IPS-NIHi7 (cell line): ENCODE data around the gene PTPRU.

Experiments
- DNase-seq: peaks from one replicate; pipeline ENCODE4 v3.0.0; 2012; ENCODE audit warnings: mixed read lengths; ENCODE audit errors: extremely low spot score

Gene PTPRU

DNA sequence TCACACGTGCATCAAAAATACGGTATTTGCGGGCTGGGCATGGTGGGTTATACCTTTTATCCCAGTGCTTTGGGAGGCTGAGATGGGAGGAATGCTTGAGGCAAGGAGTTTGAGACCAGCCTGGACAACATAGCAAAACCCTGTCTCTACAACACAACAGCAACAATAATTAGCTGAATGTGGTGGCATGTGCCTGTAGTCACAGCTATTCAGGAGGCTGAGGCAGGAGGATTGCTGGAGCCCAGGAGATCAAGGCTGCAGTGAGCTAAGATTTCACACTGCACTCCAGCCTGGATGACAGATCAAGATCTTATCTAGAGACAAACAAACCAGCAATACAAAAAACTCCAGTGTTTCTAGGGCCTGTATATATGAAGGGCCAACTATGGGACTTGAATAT is 30.6 kb downstream of the PTPRU start:
- DNase-seq = no peak

DNA sequence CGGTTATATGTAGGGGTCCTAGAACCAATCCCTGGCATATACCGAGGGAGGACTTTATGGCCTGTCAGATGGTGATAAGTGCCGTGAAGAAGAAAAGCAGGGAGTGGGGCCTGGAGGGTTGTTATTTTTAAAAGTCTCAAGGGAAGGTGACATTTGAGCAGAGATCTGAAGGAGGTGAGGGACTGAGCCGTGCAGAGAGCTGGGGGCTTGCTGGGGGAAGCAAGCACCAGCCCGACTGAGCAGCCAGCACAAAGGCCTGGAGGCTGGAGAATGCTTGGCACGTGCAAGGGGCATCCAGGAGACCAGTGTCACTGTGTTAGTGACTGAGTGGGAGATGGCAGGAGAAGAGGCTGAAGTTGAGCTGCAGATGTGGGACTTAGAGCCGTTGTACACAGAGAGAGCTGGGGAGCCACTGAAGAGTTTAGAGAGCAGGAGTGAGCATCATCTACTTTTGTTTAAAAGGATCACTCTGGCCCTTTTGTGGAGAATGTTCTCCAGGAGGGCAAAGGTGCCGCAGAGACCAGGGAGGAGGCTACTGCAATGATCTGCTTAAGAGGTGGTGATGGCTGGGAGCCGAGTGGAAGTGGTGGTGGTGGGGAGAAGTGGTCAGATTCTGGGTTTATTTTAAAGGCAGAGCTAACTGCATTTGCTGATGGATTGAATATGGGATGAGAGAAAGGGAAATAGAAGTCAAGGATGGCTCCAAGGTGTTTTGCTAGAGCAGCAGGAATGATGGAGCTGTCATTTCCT is 31.2 kb downstream of the PTPRU start:
- no peak for DNase-seq

DNA sequence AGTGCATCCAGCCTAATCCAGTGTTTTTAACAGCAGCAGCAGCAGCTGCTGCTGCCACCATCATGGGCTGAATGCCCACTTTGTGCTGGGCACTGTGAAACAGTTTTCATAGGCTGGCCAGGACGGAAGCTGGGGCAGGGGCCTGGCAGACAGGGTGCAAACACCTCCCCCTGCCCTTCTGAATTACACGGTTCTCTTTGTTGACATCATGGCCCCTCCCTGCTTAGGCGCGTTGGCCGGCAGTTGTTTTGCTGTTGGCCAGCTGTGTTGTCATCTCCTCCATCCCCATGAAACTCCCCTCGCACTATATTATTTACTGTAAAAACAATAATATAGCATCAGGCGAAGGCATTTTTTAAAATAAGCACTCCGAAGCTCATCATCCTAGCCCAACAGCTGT is 33.1 kb downstream of the PTPRU start:
- no peak for DNase-seq

DNA sequence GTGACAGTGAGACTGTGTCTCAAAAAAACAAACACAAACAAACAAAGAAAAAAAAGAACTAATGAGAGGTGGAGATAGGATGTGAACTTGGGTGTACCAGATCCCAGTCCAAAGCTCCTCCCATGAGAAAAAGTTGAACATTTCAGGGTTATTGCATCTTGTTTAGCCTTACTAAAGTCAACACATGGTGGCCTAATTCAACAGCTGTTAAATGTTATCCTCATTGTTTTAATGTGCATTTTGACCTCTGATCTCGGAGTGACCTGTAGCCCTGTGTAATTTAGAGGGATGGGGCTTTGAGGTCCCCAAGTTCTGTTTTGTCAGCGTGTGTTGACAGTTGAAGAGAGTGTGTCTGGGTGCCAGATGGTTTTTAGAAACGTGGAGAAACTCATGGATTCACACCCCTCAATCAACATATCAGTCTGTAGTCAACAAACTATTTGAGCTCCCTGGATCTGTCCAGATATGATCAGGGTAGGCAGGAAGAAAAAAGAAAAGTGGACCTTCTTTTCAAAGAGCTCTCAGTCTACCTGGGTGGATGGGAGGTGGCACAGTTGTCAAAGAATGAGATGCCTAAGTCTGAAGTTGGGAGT is 34.7 kb downstream of the PTPRU start:
- DNase-seq = no peak

DNA sequence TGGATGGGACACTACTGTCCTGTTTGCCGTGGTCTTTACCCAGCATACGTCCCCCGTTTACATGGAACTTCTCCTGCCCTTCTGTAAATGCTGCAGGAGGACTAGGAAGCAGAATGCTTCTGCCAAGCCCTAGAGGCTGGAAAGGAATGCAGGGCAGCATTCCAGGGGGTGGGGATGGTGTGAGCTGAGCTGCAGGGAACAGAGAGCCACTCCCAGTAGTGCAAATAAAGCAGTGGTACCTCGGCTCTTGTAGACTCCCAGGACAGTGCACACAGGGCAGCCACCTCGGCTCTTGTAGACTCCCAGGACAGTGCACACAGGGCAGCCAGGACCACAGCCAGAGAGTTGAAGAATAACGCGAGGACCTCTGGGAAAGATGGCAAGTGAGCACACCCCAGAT is 35.4 kb downstream of the PTPRU start:
- peak; percentile 82 for DNase-seq

DNA sequence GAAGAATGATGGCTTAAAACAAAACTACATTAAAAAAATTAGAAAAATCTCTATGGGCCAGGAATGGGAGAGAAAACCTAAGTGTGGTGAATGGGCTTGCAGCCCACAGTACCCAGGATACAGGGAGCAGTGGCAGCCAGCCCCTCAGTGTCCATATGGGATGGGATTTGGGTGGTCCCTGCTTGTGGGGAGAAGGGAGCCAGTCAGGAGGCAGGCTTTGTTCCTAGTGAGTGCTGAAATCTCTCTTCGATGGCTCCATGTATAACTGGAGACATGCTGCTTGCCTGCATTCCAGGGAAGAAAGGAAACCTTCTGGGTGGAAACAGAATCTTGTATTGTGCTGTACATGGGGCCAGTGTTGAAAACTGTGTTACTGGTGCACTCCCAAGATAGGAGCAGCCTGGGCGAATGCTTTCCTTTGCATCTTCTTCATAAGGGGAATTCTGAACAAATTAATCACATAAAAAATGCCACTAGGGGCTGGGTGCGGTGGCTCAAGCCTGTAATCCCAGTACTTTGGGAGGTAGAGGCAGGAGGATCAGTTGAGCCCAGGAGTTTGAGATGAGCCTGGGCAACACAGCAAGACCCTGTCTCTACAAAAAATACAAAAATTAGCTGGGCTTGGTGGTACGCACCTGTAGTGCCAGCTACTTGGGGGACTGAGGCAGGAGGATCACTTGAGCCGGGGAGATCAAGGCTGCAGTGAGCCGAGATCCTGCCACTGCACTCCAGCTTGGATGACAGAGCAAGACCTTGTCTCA is 36.0 kb downstream of the PTPRU start:
- DNase-seq = no peak

DNA sequence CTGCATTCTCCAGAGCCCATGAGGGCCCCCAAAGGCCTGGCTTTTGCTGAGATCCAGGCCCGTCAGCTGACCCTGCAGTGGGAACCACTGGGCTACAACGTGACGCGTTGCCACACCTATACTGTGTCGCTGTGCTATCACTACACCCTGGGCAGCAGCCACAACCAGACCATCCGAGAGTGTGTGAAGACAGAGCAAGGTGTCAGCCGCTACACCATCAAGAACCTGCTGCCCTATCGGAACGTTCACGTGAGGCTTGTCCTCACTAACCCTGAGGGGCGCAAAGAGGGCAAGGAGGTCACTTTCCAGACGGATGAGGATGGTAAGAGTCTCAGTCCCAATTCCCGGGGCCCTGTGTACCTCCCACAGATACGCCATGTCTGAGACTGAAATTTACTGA is 39.1 kb downstream of the PTPRU start:
- DNase-seq = no peak

DNA sequence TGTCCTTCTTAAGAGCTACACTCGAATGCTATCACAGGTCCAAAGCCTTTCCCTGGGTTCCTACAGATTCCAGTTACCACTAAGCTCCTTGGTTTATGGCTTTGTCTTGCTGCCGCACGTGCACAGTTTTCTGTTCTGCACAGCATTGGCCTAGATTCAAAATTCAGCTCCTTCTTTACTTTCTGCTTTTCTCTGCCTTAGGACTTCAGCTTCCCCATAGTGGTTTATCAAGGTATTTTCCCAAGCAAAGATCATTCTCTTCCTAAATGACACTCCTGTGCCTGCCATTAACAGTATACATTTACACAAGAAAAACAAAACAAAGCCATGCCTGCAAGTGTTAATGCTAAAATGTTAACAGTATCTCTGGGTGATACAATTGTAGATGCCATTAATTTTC is 41.8 kb downstream of the PTPRU start:
- no peak for DNase-seq

DNA sequence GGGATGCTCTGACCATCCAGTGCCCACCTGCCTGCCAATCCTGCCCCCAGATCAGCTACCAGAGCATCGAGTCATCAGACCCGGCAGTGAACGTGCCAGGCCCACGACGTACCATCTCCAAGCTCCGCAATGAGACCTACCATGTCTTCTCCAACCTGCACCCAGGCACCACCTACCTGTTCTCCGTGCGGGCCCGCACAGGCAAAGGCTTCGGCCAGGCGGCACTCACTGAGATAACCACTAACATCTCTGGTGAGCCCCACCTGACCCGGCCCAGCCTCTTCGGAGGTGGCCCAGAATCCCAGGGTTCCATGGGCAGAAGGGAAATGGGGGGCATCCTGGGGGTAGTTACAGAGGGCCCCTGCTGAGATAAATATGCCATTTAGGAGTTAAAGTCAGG is 43.1 kb downstream of the PTPRU start:
- DNase-seq = no peak

DNA sequence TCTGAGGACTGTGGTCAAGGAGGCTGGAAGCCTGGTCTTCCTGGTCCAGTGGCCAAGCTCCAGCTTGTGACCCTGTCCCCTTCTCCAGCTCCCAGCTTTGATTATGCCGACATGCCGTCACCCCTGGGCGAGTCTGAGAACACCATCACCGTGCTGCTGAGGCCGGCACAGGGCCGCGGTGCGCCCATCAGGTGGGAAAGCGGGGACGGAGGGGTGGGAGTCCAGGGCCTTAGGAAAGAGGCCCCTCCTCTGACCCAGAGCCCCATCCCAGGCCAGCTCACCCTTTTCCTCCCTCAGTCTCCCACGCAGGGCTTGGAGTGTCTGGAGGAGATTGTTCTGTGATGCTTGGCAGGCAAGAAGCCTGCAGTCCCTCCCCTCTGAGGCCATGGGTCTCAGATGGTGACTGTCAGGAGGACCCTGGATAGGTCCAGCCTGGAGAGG is 43.6 kb downstream of the PTPRU start:
- no peak for DNase-seq

DNA sequence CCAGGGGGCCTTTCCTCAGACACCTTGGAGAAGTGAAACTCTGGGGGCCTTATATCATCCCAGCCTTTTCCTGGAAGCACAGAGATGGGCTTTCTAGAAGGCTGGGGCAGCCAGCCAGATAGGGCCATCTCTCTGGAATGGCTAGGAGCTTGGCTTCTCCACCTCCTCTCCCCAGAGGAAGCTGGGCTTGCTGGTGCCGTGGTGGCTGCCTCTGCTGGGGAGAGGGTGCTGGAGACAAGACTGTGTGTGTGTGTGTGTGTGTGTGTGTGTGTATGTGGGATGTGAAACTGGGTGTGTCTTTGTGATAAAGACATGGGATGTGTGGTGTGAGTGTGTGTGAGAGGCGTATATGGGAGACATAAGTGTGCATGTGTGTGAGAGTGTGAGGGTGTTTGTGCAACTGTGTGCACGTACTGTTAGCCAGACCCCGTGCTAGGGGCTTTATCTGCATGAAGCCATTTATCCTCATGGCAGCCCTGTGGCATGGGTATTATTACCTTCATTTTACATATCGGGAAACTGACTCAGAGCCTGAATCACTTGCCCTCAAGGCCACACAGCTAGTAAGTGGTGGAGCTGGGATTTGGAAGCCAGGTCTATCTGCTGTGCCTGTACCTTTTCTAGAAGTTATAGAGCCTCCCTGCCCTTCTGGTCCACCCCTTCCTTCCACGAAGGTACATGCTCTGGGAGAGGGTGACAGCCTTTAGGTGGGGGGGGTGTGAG is 44.2 kb downstream of the PTPRU start:
- DNase-seq = no peak

DNA sequence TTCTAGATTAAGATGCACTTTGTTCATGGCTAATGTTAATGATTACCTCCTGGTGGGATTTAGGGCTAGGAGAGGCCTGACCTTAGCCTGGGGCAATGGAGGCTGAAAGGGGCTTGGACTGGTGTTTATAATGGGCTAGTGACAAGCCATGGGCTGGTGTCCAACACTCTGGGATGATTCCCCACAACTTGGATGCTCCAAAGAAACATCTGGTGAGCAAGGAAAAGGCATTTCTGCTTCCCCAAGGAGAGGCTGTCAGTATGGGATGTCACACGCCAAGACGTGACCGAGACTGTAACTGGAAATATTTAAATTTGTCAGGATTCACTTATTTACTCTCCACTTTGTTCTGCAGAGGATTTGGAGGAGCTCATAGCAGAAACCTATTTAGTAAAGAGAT is 45.2 kb downstream of the PTPRU start:
- no peak for DNase-seq

DNA sequence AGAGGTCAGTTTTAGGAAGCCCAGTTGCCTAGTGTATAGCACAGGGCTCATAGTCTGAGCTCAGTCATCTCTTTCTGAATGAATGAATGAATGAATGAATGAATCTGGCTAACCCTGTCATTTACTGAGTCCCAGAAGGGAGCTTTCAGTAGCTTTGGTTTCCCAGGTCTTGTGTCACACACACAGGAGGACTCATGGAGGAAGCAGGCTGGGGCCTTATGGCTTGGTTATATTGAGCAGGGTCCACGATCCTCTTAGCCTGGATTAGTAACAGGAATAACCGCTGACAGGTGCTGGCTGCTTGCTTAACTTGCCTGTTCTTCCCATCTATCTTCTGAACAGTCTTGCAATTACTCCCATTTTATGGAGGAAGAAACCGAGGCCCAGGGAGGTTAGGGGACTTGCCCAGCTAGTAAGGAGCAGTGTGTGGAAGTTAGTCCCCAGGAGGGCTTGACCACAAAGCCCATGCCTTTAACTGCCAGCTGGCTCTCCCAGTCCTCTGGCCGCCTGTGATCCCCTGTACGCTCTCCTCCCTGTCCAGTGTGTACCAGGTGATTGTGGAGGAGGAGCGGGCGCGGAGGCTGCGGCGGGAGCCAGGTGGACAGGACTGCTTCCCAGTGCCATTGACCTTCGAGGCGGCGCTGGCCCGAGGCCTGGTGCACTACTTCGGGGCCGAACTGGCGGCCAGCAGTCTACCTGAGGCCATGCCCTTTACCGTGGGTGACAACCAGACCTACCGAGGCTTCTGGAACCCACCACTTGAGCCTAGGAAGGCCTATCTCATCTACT is 46.0 kb downstream of the PTPRU start:
- no peak for DNase-seq

DNA sequence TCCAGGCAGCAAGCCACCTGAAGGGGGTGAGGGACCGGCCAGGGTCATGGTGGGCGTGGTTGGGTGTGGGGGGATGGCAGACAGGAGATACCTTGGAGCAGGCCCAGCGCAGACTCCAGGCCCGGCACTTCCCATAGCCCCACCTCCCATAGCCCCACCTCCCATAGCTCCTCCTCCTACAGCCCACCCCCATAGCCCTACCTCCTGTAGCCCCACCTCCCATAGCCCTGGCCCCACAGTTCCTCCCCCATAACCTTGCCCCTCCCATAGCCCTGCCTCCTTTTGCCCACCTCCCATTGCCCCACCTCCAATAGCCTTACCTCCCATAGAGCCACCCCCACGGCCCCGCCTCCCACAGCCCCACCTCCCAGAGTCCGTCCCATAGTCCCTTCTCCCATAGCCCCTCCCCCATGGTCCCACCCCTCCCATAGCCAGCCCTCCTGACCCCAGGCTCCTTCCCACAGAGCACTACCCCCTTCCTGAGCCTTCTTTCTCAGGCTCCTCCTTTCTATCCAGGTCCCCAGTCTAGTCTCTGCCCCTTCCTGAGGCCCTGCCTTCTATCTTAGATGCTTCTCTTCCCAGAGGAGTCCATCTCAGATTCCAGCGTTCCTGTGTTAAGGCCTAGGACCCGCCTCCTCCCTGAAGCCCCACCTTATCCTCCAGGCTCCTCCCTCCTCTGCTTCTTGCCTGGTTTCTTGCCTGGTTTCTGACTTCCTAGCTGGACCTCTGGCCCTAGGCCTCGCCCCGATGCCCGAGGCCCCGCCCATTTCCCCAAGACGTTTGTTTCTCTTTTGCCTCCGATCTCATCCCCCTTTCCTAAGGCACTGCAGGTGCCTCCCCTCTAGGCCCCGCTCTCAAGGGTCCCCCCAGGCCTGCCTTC is 46.8 kb downstream of the PTPRU start:
- peak; percentile 98 for DNase-seq

DNA sequence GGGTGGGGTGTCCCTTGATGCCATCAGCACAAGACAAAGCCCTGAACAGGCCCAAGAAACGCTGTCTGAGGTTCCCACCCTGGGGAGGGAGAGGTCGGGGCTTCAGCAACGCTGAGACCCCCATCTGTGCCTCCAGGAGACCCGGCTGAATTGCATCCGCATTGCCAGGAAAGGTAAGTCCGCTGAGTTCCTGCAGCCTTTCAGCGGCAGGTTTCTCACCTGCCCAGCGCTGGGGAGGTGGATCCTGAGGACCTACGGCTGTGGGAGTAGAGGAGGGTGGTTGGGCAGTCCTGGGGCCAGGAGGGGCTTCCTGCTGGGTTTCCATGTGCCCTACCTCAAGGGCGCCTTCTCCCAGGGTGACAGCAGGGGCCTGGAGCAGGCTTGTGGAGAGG is 47.5 kb downstream of the PTPRU start:
- no peak for DNase-seq

DNA sequence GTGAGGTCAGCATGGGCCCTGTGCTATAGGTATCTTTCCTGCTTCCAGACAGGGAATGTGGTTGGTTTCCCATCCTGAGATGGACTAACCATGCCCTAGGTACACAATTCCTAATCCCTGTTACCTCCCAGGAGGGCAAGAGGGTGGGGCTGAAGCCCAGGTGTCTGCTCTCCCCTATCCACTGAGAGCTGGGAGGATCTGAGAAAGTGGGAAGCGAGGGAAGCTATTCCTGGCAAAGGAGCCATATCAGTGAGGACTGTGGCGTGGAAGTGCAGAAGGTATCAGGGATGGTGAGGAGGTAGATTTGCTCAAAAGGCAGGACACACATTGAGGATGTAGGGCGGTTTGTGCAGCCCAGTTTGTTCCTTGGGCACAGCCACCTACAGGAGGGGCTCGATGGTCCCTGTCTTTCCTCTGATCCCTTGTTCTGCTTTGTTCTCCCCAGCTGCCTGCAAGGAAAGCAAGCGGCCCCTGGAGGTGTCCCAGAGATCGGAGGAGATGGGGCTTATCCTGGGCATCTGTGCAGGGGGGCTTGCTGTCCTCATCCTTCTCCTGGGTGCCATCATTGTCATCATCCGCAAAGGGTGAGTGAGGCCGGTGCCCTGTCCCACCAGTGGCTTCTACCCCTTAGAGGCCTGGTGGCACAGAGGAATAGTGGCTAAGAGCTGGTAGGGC is 48.1 kb downstream of the PTPRU start:
- no peak for DNase-seq

DNA sequence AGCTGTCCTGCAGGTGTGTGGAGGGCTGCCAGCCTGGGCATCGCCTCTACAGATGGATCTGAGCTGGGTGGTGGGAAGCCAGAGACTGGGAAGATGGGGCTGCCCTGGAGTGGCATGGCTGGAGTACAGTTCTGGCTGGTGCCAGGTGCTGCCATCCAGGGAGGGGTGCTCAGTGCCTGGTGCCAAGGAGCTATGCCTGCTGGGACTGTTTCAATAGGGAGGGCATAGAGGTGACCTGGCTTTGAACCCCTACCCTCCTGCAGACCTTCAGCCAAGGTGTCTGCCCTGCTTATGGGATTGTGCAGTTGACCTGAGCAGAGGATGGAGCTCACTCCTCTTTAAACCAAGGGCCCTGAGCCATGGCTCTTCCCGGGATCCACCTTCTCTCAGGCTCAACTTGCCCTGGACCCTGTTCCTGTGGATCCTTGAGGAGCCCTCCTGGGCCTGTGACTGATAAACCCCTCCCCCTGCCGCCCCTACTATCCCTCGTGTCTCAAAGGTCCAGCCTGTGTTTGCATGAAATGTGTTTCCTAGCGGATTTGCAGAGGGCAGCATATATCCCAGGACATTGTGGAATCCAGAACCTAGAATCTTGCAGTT is 48.7 kb downstream of the PTPRU start:
- no peak for DNase-seq

DNA sequence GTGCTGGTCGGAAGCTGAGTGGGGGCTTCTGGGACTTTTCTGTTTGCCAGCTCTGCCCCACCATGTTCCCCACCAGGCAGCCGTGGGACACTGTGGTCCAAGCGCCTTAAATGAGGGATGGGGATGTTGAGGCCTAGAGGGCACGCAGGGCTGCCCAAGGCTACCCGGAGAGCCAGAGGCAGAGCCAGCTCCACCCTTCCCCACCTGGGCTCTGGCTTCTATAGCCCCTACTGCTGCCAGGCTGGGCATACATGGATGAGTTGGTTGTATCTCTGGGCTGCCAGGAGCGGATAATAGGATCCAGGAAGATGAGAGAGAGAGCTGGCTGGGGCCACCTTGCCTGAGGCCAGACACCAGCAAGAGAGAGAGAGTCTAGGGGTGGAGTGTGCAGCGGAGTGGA is 49.4 kb downstream of the PTPRU start:
- DNase-seq = no peak

DNA sequence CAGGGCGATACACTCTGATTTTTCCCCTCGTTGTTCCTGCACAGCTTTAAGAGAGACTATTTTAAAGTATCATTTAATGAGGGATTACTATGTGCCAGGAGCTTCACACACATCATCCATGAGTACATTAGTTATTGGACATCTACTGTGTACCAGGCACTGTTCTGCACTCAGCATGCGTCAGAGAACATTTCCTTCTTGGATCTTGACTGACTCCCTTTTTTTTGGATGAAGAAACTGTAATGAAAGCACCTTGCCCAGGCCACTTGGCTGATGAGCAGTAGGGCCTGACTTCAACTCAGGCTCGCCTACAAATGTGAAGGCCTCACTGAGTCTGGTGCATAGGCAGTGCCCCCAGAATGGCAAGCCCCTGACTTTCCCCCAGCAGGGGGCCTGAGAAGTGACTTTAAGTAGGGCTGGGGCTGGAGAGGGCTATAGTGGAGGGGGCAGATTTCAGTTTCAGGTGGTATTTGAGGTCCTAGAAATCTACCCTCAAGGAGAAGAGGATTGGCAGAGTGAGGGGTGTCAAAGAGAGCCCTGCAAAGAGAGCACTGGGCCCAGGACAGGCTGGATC is 50.0 kb downstream of the PTPRU start:
- DNase-seq = no peak
